ENCODE measurements around the gene NRN1L.

DNA sequence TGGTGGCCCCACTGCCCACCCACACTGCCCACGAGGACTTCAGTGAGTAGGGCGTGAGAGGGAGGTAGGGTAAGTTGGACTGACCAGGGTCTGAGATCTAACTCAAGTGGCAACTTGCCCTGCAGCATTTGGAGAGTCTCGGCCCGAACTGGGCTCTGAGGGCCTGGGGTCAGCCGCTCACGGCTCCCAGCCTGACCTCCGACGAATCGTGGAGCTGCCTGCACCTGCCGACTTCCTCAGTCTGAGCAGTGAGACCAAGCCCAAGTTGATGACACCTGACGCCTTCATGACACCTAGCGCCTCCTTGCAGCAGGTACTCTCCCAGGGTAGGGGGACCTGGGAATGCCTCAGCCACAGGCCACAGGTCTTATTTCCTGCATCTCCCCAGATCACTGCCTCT, 5.2 kb upstream of the NRN1L start:
- TF ChIP-seq, protein P1, sequence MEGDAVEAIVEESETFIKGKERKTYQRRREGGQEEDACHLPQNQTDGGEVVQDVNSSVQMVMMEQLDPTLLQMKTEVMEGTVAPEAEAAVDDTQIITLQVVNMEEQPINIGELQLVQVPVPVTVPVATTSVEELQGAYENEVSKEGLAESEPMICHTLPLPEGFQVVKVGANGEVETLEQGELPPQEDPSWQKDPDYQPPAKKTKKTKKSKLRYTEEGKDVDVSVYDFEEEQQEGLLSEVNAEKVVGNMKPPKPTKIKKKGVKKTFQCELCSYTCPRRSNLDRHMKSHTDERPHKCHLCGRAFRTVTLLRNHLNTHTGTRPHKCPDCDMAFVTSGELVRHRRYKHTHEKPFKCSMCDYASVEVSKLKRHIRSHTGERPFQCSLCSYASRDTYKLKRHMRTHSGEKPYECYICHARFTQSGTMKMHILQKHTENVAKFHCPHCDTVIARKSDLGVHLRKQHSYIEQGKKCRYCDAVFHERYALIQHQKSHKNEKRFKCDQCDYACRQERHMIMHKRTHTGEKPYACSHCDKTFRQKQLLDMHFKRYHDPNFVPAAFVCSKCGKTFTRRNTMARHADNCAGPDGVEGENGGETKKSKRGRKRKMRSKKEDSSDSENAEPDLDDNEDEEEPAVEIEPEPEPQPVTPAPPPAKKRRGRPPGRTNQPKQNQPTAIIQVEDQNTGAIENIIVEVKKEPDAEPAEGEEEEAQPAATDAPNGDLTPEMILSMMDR (IDR thresholded peaks at IDR 0.05) = no peak
- TF ChIP-seq EP300 (IDR thresholded peaks at IDR 0.05) = no peak
